GM06990 (cell line): ENCODE results near the gene TM7SF3.
A peak's percentile ranks its signal among the peaks of the same experiment; 100 is the strongest.

Source experiments
- DNase-seq: peaks from one replicate; pipeline ENCODE4 v3.0.0-alpha.2; 2011; ENCODE audit not compliant: insufficient read length; ENCODE audit errors: extremely low read depth
- H3K27me3 ChIP-seq: replicated peaks from 2 replicates; pipeline ENCODE4 v1.6.0; 2011; ENCODE audit warnings: low read length; ENCODE audit not compliant: control insufficient read depth, insufficient read depth
- H3K36me3 ChIP-seq: 2 replicates; pipeline ENCODE4 v1.5.1; 2011; ENCODE audit warnings: low read length; ENCODE audit not compliant: control insufficient read depth, insufficient read depth
- H3K4me3 ChIP-seq: replicated peaks from 2 replicates; pipeline ENCODE4 v1.5.1; 2011; ENCODE audit warnings: low read depth, mild to moderate bottlenecking, control low read depth, low read length
- TF ChIP-seq, protein P1 (sequence below): IDR thresholded peaks from 2 replicates; pipeline ENCODE4 v1.5.1; 2011; ENCODE audit warnings: low read length, control low read depth, mild to moderate bottlenecking, inconsistent platforms; ENCODE audit not compliant: insufficient read depth, poor library complexity, severe bottlenecking

Gene TM7SF3

GRCh38 chr12:26954027-26954426, 60.2 kb downstream of the TM7SF3 start:
- no peaks in the 10 kb centered on the region for H3K27me3 ChIP-seq
- TF ChIP-seq, protein P1, sequence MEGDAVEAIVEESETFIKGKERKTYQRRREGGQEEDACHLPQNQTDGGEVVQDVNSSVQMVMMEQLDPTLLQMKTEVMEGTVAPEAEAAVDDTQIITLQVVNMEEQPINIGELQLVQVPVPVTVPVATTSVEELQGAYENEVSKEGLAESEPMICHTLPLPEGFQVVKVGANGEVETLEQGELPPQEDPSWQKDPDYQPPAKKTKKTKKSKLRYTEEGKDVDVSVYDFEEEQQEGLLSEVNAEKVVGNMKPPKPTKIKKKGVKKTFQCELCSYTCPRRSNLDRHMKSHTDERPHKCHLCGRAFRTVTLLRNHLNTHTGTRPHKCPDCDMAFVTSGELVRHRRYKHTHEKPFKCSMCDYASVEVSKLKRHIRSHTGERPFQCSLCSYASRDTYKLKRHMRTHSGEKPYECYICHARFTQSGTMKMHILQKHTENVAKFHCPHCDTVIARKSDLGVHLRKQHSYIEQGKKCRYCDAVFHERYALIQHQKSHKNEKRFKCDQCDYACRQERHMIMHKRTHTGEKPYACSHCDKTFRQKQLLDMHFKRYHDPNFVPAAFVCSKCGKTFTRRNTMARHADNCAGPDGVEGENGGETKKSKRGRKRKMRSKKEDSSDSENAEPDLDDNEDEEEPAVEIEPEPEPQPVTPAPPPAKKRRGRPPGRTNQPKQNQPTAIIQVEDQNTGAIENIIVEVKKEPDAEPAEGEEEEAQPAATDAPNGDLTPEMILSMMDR, result no peak
- no peak for DNase-seq
- H3K4me3 ChIP-seq, result no peak overlapping the region
- peaks cover 4% of the 10 kb centered on the region for H3K36me3 ChIP-seq

- Histone ChIP-seq H3K27me3 (no peaks in the 10 kb centered on the region), H3K4me3 (no peak overlapping the region), H3K36me3 (peaks cover 4% of the 10 kb centered on the region)
- DNase-seq, result no peak
- TF ChIP-seq, protein P1, result no peak
Measured at GRCh38 chr12:26953447-26953846, 60.7 kb downstream of the TM7SF3 start.

DNA sequence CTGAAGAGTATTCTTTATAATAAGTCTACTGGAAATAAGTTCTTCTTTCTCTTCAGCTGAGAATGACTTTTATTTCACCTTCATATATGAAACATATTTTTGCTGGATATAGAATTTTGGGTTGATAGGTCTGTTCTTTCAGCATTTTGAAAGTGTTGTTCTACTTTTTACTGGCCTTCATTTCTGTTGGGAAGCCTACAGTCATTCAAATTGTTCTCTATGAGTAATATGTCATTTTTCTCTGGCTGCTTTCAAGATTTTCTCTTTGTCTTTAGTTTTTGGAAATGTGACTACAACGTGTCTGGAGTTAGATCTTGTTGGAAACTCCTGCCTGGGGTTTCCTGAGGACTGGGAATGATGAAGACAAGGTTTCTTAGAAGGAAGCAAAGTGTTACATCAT, 65.9 kb downstream of the TM7SF3 start:
- DNase-seq, result no peak
- Histone ChIP-seq H3K4me3 (no peak overlapping the region), H3K27me3 (no peaks in the 10 kb centered on the region), H3K36me3 (no peaks in the 10 kb centered on the region)
- TF ChIP-seq, protein P1, result no peak

DNA sequence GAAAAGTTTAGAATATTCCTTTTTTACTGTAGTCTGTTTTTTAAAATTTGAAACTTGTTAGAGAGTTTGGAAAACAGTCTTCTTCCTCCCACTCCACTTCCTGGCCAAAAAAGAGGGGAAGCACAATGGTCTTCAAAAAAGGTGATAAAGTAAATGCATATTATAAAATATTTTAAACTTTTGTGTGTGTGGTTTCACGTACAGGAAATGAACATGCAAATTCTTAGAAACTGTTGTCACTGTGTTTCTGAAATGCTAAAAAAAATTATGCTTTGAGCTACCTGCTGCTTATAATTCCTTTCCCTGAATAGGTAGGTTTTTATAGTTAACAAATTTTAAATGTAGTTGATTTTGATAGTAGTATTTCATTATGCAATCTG, 73.0 kb downstream of the TM7SF3 start:
- Histone ChIP-seq H3K4me3 (peak overlapping the region; percentile 87), H3K27me3 (no peaks in the 10 kb centered on the region), H3K36me3 (no peaks in the 10 kb centered on the region)
- TF ChIP-seq, protein P1, result no peak
- DNase-seq, result no peak

- no peaks in the 10 kb centered on the region for H3K36me3 ChIP-seq
- DNase-seq, result no peak
- no peaks in the 10 kb centered on the region for H3K27me3 ChIP-seq
- TF ChIP-seq, protein P1, result no peak
- peak overlapping the region; percentile 87 for H3K4me3 ChIP-seq
Measured at GRCh38 chr12:26940516-26941214, 73.5 kb downstream of the TM7SF3 start.

DNA sequence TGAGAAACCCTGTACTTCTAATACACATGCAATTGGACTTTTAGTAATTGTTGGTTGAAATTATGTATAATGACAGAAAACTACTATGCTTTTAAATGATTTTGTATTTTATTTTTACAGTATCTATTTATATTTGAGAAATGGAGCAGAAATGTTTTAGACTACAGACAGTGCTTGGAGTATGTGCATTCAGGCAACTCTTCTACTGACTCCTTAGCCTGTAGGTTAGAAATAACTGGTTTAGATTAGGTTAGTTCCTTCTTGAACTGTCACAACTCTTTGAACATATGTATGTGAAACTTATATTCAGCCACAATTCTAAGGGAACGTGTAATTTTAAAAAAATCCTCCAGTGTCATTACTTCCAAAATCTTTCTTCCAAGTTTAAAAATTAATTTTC, 74.2 kb downstream of the TM7SF3 start:
- Histone ChIP-seq H3K27me3 (no peaks in the 10 kb centered on the region), H3K4me3 (peak overlapping the region; percentile 87), H3K36me3 (no peaks in the 10 kb centered on the region)
- DNase-seq, result no peak
- TF ChIP-seq, protein P1, result no peak
